ENCODE results near the gene CEP43. TPM values are rescaled to one million over a fixed set of nuclear protein-coding genes. Genes with fewer than 3 reads are reported as not detected.
A peak's percentile ranks its signal among the peaks of the same experiment; 100 is the strongest.
"Not testable (repeated sequence)": the region's sequence is repeated elsewhere in the genome, so short reads cannot be mapped to it uniquely, and the experiment has no call there.

The CEP43 gene, protein sequence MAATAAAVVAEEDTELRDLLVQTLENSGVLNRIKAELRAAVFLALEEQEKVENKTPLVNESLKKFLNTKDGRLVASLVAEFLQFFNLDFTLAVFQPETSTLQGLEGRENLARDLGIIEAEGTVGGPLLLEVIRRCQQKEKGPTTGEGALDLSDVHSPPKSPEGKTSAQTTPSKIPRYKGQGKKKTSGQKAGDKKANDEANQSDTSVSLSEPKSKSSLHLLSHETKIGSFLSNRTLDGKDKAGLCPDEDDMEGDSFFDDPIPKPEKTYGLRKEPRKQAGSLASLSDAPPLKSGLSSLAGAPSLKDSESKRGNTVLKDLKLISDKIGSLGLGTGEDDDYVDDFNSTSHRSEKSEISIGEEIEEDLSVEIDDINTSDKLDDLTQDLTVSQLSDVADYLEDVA
- 11.8 and 14.0 TPM in 2 replicates for total RNA-seq

DNA sequence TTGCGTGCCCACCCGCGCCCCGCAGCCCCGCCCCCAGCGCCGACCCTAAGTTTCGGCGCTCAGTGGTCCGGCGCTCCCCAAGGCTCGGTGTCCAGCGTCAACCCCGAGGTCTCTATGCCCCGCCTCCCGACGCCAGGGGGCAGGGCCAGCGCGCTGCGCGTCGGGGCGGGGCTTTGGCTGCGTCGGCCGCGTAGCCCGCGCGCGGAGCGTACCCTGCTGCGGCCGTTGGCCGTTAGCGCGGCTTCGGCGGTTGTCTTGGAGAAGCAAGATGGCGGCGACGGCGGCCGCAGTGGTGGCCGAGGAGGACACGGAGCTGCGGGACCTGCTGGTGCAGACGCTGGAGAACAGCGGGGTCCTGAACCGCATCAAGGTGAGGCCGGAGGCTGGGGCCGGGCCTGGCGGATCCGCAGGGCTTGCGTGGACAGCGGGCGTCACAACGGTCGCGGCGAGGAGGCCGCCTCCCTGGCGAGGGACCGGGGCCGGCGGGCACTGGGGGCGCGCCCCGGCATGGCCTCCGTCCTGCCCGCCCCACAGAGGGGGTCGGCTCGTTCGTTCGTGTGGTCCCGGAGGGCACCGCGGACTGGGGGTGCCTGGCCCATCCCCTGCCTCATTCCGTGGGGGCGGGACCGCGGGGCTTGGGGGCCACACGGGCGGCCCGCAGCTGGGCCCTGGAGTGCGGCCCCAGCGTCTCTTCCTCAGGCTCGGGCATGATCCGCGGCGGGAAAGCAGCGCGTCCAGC lies at the start of gene CEP43:
CEP43 (plus strand) TSS at position 253 of the 739 bp plus-strand sequence; CDS start at position 269, 16 bp downstream.
- DNase-seq (ENCODE audit: low read depth) (peak; percentile 79), FAIRE-seq (no peak)
- TF ChIP-seq, protein P1, sequence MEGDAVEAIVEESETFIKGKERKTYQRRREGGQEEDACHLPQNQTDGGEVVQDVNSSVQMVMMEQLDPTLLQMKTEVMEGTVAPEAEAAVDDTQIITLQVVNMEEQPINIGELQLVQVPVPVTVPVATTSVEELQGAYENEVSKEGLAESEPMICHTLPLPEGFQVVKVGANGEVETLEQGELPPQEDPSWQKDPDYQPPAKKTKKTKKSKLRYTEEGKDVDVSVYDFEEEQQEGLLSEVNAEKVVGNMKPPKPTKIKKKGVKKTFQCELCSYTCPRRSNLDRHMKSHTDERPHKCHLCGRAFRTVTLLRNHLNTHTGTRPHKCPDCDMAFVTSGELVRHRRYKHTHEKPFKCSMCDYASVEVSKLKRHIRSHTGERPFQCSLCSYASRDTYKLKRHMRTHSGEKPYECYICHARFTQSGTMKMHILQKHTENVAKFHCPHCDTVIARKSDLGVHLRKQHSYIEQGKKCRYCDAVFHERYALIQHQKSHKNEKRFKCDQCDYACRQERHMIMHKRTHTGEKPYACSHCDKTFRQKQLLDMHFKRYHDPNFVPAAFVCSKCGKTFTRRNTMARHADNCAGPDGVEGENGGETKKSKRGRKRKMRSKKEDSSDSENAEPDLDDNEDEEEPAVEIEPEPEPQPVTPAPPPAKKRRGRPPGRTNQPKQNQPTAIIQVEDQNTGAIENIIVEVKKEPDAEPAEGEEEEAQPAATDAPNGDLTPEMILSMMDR (IDR thresholded peaks at IDR 0.05; ENCODE audit: insufficient read depth, low read length, severe bottlenecking): no peak
- Histone ChIP-seq H3K27me3 (ENCODE audit: control insufficient read depth, insufficient read depth, low read length) (no peaks in the 10 kb centered on the region), H3K36me3 (ENCODE audit: control insufficient read depth, insufficient read depth, low read length) (no peaks in the 10 kb centered on the region), H3K4me3 (ENCODE audit: low read depth, low read length) (peak within 1 kb of the TSS; percentile 97)

DNA sequence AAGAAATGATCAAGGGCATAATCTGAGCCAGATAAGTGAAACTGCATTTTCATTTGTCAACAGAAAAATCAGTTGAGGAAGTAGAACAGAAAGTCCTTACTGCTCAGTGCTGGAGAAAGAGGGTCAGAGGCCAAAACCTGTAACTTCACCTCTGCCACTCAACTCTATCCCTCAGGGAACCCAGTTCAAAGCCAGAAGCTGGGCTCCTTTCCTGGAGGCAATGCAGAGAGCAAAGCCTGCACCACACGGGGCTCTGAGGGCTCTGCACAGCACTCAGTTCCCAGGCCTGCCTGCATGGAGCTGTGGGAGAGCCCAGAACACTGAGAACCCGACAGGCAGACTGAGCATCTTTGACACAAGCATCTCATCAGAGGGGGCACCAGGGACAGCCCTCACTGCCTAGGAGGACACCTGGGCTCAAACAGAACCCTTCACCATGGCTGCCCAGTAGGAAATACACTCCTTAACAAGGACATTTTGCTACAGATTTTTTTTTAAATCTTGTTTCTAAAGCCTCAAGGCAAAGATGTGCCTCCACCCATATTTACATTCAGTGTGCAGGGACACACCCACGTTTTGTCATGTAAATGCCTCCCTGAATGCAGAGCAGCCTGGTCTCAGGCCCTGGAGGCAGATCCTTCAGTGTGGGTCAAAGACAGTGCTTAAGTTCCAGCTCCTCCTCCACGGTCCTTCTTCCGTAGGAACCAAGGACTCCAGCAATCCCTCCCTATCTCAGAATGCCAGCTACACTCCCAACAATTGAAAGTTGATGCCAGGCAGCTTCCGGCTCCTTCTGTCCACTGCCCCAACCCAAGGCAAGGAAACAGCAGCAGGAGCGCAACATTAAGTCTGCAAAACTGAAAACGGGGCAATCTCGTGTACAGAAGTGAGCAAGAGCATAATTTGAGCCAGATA lies 49.4 kb upstream of the CEP43 start:
- H3K27me3 ChIP-seq (ENCODE audit: control insufficient read depth, insufficient read depth, low read length): no peaks in the 10 kb centered on the region
- FAIRE-seq (no peak), DNase-seq (ENCODE audit: low read depth) (peak; percentile 18)
- TF ChIP-seq, protein P1 (IDR thresholded peaks at IDR 0.05; ENCODE audit: insufficient read depth, low read length, severe bottlenecking): no peak
- H3K36me3 ChIP-seq (ENCODE audit: control insufficient read depth, insufficient read depth, low read length): peaks cover 1% of the 10 kb centered on the region
- no peak overlapping the region for H3K4me3 ChIP-seq (ENCODE audit: low read depth, low read length)

DNA sequence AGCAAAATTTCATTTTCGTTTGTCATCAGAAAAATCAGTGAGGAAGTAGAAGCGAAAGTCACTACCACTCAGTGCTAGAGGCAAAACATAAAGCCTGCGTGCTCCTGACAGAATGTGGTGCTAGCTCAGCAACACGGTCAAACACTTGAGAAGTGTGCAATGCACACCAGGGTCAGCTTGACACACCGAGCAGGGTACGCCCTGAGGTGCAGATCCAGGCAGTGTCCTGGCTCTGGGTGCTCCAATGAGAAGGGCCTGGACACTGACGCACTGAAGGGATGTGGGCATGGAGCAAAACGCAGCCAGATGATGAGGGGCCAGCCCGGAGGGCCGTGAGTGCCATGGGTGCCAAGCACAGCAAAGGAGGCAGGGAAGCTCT lies 48.8 kb upstream of the CEP43 start:
- Histone ChIP-seq H3K27me3 (ENCODE audit: control insufficient read depth, insufficient read depth, low read length) (no peaks in the 10 kb centered on the region), H3K36me3 (ENCODE audit: control insufficient read depth, insufficient read depth, low read length) (peaks cover 1% of the 10 kb centered on the region), H3K4me3 (ENCODE audit: low read depth, low read length) (no peak overlapping the region)
- TF ChIP-seq, protein P1 (IDR thresholded peaks at IDR 0.05; ENCODE audit: insufficient read depth, low read length, severe bottlenecking): no peak
- FAIRE-seq: no peak
- no peak for DNase-seq (ENCODE audit: low read depth)

DNA sequence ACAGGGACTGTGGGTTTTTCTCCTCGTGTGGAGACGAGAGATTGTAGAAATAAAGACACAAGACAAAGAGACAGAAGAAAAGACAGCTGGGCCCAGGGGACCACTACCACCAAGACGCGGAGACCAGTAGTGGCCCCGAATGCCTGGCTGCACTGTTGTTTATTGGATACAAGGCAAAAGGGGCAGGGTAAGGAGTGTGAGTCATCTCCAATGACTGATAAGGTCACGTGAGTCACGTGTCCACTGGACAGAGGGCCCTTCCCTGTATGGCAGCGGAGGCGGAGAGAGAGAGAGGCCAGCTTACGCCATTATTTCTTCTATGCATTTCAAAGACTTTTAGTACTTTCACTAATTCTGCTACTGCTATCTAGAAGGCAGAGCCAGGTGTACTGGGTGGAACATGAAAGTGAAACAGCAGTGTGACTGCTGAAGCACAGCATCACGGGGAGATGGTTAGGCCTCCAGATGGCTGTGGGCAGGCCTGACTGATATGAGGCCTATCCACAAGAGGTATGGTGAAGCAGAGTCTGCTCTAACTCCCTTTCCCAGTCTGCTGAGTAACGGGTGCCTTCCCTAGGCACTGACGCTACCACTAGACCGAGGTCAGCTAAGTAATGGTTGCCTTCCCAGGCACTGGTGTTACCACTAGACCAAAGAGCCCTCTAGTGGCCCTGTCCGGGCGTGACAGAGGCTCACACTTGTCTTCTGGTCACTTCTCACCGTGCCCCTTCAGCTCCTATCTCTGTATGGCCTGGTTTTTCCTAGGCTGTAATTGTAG lies 48.1 kb upstream of the CEP43 start:
- TF ChIP-seq, protein P1 (IDR thresholded peaks at IDR 0.05; ENCODE audit: insufficient read depth, low read length, severe bottlenecking): peak; percentile 72
- not testable (repeated sequence) for H3K27me3 ChIP-seq (ENCODE audit: control insufficient read depth, insufficient read depth, low read length); FAIRE-seq; H3K36me3 ChIP-seq (ENCODE audit: control insufficient read depth, insufficient read depth, low read length); H3K4me3 ChIP-seq (ENCODE audit: low read depth, low read length)
- DNase-seq (ENCODE audit: low read depth): peak; percentile 33

DNA sequence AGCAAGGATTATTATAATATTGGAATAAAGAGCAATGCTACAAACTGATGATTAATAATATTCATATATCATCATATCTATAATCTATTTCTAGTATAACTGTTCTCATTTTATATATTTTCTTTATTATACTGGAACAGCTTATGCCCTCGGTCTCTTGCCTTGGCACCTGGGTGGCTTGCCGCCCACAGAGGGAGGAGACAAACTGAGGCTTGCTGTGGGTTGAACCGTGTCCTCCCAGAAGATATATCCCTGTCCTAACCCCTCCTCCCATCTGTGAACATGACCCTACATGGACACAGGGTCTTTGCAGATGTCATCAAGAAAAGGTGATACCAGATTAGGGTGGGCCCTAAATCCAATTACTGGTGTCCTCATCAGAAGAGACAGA lies 47.5 kb upstream of the CEP43 start:
- FAIRE-seq: no peak

More for the DNA sequence above, 47.5 kb upstream of the CEP43 start:
- Histone ChIP-seq H3K36me3 (ENCODE audit: control insufficient read depth, insufficient read depth, low read length) (no peaks in the 10 kb centered on the region), H3K27me3 (ENCODE audit: control insufficient read depth, insufficient read depth, low read length) (no peaks in the 10 kb centered on the region), H3K4me3 (ENCODE audit: low read depth, low read length) (no peak overlapping the region)
- no peak for DNase-seq (ENCODE audit: low read depth)
- TF ChIP-seq, protein P1 (IDR thresholded peaks at IDR 0.05; ENCODE audit: insufficient read depth, low read length, severe bottlenecking): no peak
